Urinary bladder (tissue), 4 donors: Measurements from ENCODE around the gene KANK4. TPM values are rescaled to one million over a fixed set of nuclear protein-coding genes. Genes with fewer than 3 reads are reported as not detected.

Experiments
- DNase-seq: peaks from one replicate; pipeline ENCODE4 v3.0.0-alpha.2; 2015; ENCODE audit errors: extremely low spot score
- H3K27ac ChIP-seq: one replicate; pipeline ENCODE4 v1.5.1; 2013; ENCODE audit warnings: low read depth, mild to moderate bottlenecking, moderate library complexity
- H3K36me3 ChIP-seq: one replicate; pipeline ENCODE4 v1.6.1; 2013; ENCODE audit warnings: mild to moderate bottlenecking, moderate library complexity; ENCODE audit not compliant: insufficient read depth
- H3K4me1 ChIP-seq: one replicate; pipeline ENCODE4 v1.6.1; 2013; ENCODE audit warnings: mild to moderate bottlenecking, moderate library complexity; ENCODE audit not compliant: insufficient read depth
- H3K4me3 ChIP-seq: one replicate; pipeline ENCODE4 v1.5.1; 2013; ENCODE audit warnings: low read depth, low read length
- WGBS: extraction: QIAGEN DNeasy Blood & Tissue Kit; methylation state at CpG from one replicate; pipeline ENCODE4 v1.1.7; 2013; 5-methylcytosine and 5-hydroxymethylcytosine counted together
- polyA plus RNA-seq: library from polyadenylated mRNA; stranded (reverse); fragments of 200-250 nt; gene quantifications from one replicate; pipeline ENCODE4 v1.2.3, GENCODE V29; 2013
- total RNA-seq: library from RNA; depleted of rRNA; stranded (reverse); fragments of >200 nt; gene quantifications from one replicate; pipeline ENCODE4 v1.2.3, GENCODE V29; 2014
- donor health status: healthy with polysubstance abuse.
- donor health status: healthy.

The KANK4 gene
- total and polyA plus RNA-seq, 2 donors: 0.57 to 6.2 TPM

- WGBS: 95% methylated on average over 2 of the region's 2 CpGs
- Histone ChIP-seq H3K4me1 (no peaks in the 10 kb centered on the region), H3K27ac (no peak overlapping the region), H3K4me3 (no peak overlapping the region), H3K36me3 (no peaks in the 10 kb centered on the region)
- DNase-seq: no peak
Observed at GRCh38 chr1:62349470-62350233, 30.4 kb upstream of the KANK4 start.

- H3K4me3 ChIP-seq: no peak overlapping the region
- no peak overlapping the region for H3K27ac ChIP-seq
- no peak for DNase-seq
- no peaks in the 10 kb centered on the region for H3K4me1 ChIP-seq
- no peaks in the 10 kb centered on the region for H3K36me3 ChIP-seq
- 78% methylated on average over 4 of the region's 4 CpGs for WGBS
Observed at GRCh38 chr1:62346886-62347285, 27.7 kb upstream of the KANK4 start.

- DNase-seq: no peak
- no peak overlapping the region for H3K27ac ChIP-seq
- H3K4me1 ChIP-seq: no peaks in the 10 kb centered on the region
- WGBS: 96% methylated on average over 5 of the region's 5 CpGs
- no peaks in the 10 kb centered on the region for H3K36me3 ChIP-seq
- no peak overlapping the region for H3K4me3 ChIP-seq
Observed at GRCh38 chr1:62343911-62344310, 24.7 kb upstream of the KANK4 start.

GRCh38 chr1:62342270-62342669 lies 23.0 kb upstream of the KANK4 start:
- no peaks in the 10 kb centered on the region for H3K4me1 ChIP-seq
- no peak overlapping the region for H3K27ac ChIP-seq
- WGBS: 92% methylated on average over 3 of the region's 3 CpGs
- no peak for DNase-seq
- H3K4me3 ChIP-seq: no peak overlapping the region
- no peaks in the 10 kb centered on the region for H3K36me3 ChIP-seq

- 66% methylated on average over 4 of the region's 4 CpGs for WGBS
- no peak for DNase-seq
- Histone ChIP-seq H3K4me1 (peaks cover 2% of the 10 kb centered on the region), H3K27ac (no peak overlapping the region), H3K36me3 (no peaks in the 10 kb centered on the region), H3K4me3 (no peak overlapping the region)
Observed at GRCh38 chr1:62341615-62342014, 22.4 kb upstream of the KANK4 start.

GRCh38 chr1:62341089-62341488 lies 21.9 kb upstream of the KANK4 start:
- Histone ChIP-seq H3K27ac (no peak overlapping the region), H3K4me1 (peaks cover 2% of the 10 kb centered on the region), H3K4me3 (no peak overlapping the region), H3K36me3 (no peaks in the 10 kb centered on the region)
- 96% methylated on average over 3 of the region's 3 CpGs for WGBS
- no peak for DNase-seq

- no peak overlapping the region for H3K4me3 ChIP-seq
- H3K27ac ChIP-seq: no peak overlapping the region
- no peaks in the 10 kb centered on the region for H3K36me3 ChIP-seq
- peaks cover 2% of the 10 kb centered on the region for H3K4me1 ChIP-seq
- WGBS: 53% methylated on average over 21 of the region's 21 CpGs
- no peak for DNase-seq
Observed at GRCh38 chr1:62337706-62338631, 18.7 kb upstream of the KANK4 start.

- no peak overlapping the region for H3K27ac ChIP-seq
- H3K4me1 ChIP-seq: peaks cover 2% of the 10 kb centered on the region
- H3K36me3 ChIP-seq: no peaks in the 10 kb centered on the region
- DNase-seq: no peak
- WGBS: 64% methylated on average over 10 of the region's 10 CpGs
- no peak overlapping the region for H3K4me3 ChIP-seq
Observed at GRCh38 chr1:62336995-62337705, 17.9 kb upstream of the KANK4 start.

GRCh38 chr1:62336638-62336994 lies 17.4 kb upstream of the KANK4 start:
- Histone ChIP-seq H3K4me1 (peaks cover 2% of the 10 kb centered on the region), H3K4me3 (no peak overlapping the region), H3K27ac (no peak overlapping the region), H3K36me3 (no peaks in the 10 kb centered on the region)
- no peak for DNase-seq
- 83% methylated on average over 8 of the region's 8 CpGs for WGBS

GRCh38 chr1:62335656-62336055 lies 16.4 kb upstream of the KANK4 start:
- no peak overlapping the region for H3K27ac ChIP-seq
- peaks cover 2% of the 10 kb centered on the region for H3K4me1 ChIP-seq
- 57% methylated on average over 3 of the region's 3 CpGs for WGBS
- DNase-seq: no peak
- no peak overlapping the region for H3K4me3 ChIP-seq
- H3K36me3 ChIP-seq: no peaks in the 10 kb centered on the region

- Histone ChIP-seq H3K27ac (no peak overlapping the region), H3K4me1 (peaks cover 2% of the 10 kb centered on the region), H3K4me3 (no peak overlapping the region), H3K36me3 (no peaks in the 10 kb centered on the region)
- no peak for DNase-seq
- WGBS: 98% methylated on average over 4 of the region's 4 CpGs
Observed at GRCh38 chr1:62334434-62334985, 15.3 kb upstream of the KANK4 start.

- DNase-seq: no peak
- Histone ChIP-seq H3K4me3 (no peak overlapping the region), H3K27ac (no peak overlapping the region), H3K4me1 (peaks cover 2% of the 10 kb centered on the region), H3K36me3 (no peaks in the 10 kb centered on the region)
- WGBS: 65% methylated on average over 7 of the region's 7 CpGs
Observed at GRCh38 chr1:62333441-62333840, 14.2 kb upstream of the KANK4 start.

GRCh38 chr1:62327360-62328055 lies 8.3 kb upstream of the KANK4 start:
- WGBS: 53% methylated on average over 22 of the region's 22 CpGs
- DNase-seq: no peak

More at GRCh38 chr1:62327360-62328055, 8.3 kb upstream of the KANK4 start:
- Histone ChIP-seq H3K36me3 (no peaks in the 10 kb centered on the region), H3K4me1 (no peaks in the 10 kb centered on the region), H3K4me3 (no peak overlapping the region), H3K27ac (no peak overlapping the region)
